Measurements from ENCODE around the gene KCNQ5. TPM values are rescaled to one million over a fixed set of nuclear protein-coding genes. Genes with fewer than 3 reads are reported as not detected.

Gene KCNQ5
- total RNA-seq, 1 donor from 2014 or later = 1.5 TPM

GRCh38 chr6:73200247-73200646 is 578.4 kb downstream of the KCNQ5 start:
- H3K4me3 Mint-ChIP-seq (ENCODE audit: unreplicated experiment) = no peak overlapping the region
- H3K36me3 Mint-ChIP-seq (ENCODE audit: unreplicated experiment) = no peaks in the 10 kb centered on the region
- no peak for DNase-seq
- peaks cover 3% of the 10 kb centered on the region for H3K9me3 Mint-ChIP-seq (ENCODE audit: unreplicated experiment)
- H3K27me3 Mint-ChIP-seq (ENCODE audit: unreplicated experiment) = no peaks in the 10 kb centered on the region
- no peaks in the 10 kb centered on the region for H3K4me1 Mint-ChIP-seq (ENCODE audit: low read depth, unreplicated experiment)
- TF ChIP-seq CTCF (IDR thresholded peaks at IDR 0.05; ENCODE audit: partially characterized antibody, unreplicated experiment) = no peak
- H3K27ac Mint-ChIP-seq (ENCODE audit: unreplicated experiment) = no peak overlapping the region

- Mint-ChIP-seq H3K4me3 (ENCODE audit: unreplicated experiment) (no peak overlapping the region), H3K27ac (ENCODE audit: unreplicated experiment) (no peak overlapping the region), H3K36me3 (ENCODE audit: unreplicated experiment) (no peaks in the 10 kb centered on the region), H3K4me1 (ENCODE audit: low read depth, unreplicated experiment) (no peaks in the 10 kb centered on the region), H3K27me3 (ENCODE audit: unreplicated experiment) (no peaks in the 10 kb centered on the region), H3K9me3 (ENCODE audit: unreplicated experiment) (peaks cover 3% of the 10 kb centered on the region)
- DNase-seq = no peak
- no peak for TF ChIP-seq CTCF (IDR thresholded peaks at IDR 0.05; ENCODE audit: partially characterized antibody, unreplicated experiment)
These were observed 578.9 kb downstream of the KCNQ5 start for GRCh38 chr6:73200735-73201134.

GRCh38 chr6:73203098-73203497 is 581.2 kb downstream of the KCNQ5 start:
- no peak for DNase-seq
- H3K4me3 Mint-ChIP-seq (ENCODE audit: unreplicated experiment) = no peak overlapping the region
- H3K27me3 Mint-ChIP-seq (ENCODE audit: unreplicated experiment) = no peaks in the 10 kb centered on the region
- H3K27ac Mint-ChIP-seq (ENCODE audit: unreplicated experiment) = no peak overlapping the region
- H3K36me3 Mint-ChIP-seq (ENCODE audit: unreplicated experiment) = no peaks in the 10 kb centered on the region
- no peaks in the 10 kb centered on the region for H3K4me1 Mint-ChIP-seq (ENCODE audit: low read depth, unreplicated experiment)
- TF ChIP-seq CTCF (IDR thresholded peaks at IDR 0.05; ENCODE audit: partially characterized antibody, unreplicated experiment) = no peak
- H3K9me3 Mint-ChIP-seq (ENCODE audit: unreplicated experiment) = peaks cover 3% of the 10 kb centered on the region

GRCh38 chr6:73204252-73204651 is 582.4 kb downstream of the KCNQ5 start:
- H3K27me3 Mint-ChIP-seq (ENCODE audit: unreplicated experiment) = no peaks in the 10 kb centered on the region
- H3K9me3 Mint-ChIP-seq (ENCODE audit: unreplicated experiment) = peaks cover 3% of the 10 kb centered on the region
- DNase-seq = no peak
- H3K4me1 Mint-ChIP-seq (ENCODE audit: low read depth, unreplicated experiment) = no peaks in the 10 kb centered on the region
- H3K36me3 Mint-ChIP-seq (ENCODE audit: unreplicated experiment) = no peaks in the 10 kb centered on the region
- no peak for TF ChIP-seq CTCF (IDR thresholded peaks at IDR 0.05; ENCODE audit: partially characterized antibody, unreplicated experiment)
- H3K27ac Mint-ChIP-seq (ENCODE audit: unreplicated experiment) = no peak overlapping the region
- H3K4me3 Mint-ChIP-seq (ENCODE audit: unreplicated experiment) = no peak overlapping the region

GRCh38 chr6:73207221-73207837 is 585.5 kb downstream of the KCNQ5 start:
- Mint-ChIP-seq H3K9me3 (ENCODE audit: unreplicated experiment) (peaks cover 4% of the 10 kb centered on the region), H3K4me3 (ENCODE audit: unreplicated experiment) (no peak overlapping the region), H3K36me3 (ENCODE audit: unreplicated experiment) (no peaks in the 10 kb centered on the region), H3K27ac (ENCODE audit: unreplicated experiment) (no peak overlapping the region), H3K4me1 (ENCODE audit: low read depth, unreplicated experiment) (no peaks in the 10 kb centered on the region), H3K27me3 (ENCODE audit: unreplicated experiment) (no peaks in the 10 kb centered on the region)
- DNase-seq = no peak
- no peak for TF ChIP-seq CTCF (IDR thresholded peaks at IDR 0.05; ENCODE audit: partially characterized antibody, unreplicated experiment)
